GM12891 (cell line): Measurements from ENCODE around the gene EEF1AKMT3.

ENCODE experiments used
- POLR2A ChIP-seq: IDR thresholded peaks from 2 replicates; pipeline ENCODE4 v1.6.1; 2011; ENCODE audit warnings: low read depth, low read length, control low read depth
- POLR2AphosphoS5 ChIP-seq: IDR thresholded peaks from 2 replicates; pipeline ENCODE4 v1.6.1; 2011; ENCODE audit warnings: low read depth, low read length, control low read depth
- POU2F2 ChIP-seq: IDR thresholded peaks from 2 replicates; pipeline ENCODE4 v1.6.1; 2011; ENCODE audit warnings: low read depth, mild to moderate bottlenecking, control low read depth, low read length, moderate library complexity

GRCh38 chr12:57762463-57762862 is 10.0 kb upstream of the EEF1AKMT3 start:
- TF ChIP-seq POLR2AphosphoS5, result no peak
- no peak for TF ChIP-seq POLR2A
- TF ChIP-seq POU2F2, result no peak
